ENCODE results near the gene CRACDL.

CRACDL gene

GRCh38 chr2:98849113-98849512 is 86.9 kb downstream of the CRACDL start:
- DNase-seq, result no peak

GRCh38 chr2:98847853-98848252 is 88.2 kb downstream of the CRACDL start:
- no peak for DNase-seq

GRCh38 chr2:98846041-98846440 is 90.0 kb downstream of the CRACDL start:
- DNase-seq, result no peak

DNA sequence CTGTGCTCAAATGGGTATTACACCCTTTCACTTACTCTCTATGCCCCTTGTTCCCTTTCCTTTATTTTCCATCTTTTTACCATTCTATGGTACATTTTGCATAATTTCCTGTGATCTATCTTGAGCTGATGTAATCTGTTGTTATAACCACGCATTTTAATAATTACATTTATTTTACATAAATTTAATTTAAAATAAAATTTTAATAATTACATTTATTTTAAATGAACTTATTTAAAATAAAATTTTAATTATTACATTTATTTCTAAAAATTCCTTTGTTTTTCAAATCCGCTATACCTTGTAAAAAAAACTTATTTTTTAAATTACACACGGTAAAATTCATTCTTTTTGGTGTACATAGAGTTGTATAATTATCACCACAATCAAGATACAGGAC is 93.9 kb downstream of the CRACDL start:
- no peak for DNase-seq

DNA sequence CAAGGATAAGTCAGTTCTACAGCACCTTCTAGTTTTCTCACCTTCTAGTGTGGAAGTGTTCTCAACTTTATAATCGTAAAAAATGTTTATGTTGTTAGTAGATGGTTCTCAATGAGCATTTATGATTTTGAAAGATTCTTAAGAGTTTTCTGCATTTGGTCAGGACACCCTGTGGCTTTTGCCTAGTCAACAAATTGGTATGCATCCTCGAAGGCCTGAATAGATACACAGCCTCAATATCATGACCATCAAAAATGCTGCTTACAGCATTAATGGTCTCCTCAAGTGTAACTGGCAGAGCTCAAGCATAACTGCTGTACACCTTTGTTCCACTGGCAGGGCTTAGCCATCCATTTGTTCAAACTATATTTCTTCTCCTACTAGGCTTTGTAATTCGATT is 96.7 kb downstream of the CRACDL start:
- DNase-seq, result peak; percentile 71

DNA sequence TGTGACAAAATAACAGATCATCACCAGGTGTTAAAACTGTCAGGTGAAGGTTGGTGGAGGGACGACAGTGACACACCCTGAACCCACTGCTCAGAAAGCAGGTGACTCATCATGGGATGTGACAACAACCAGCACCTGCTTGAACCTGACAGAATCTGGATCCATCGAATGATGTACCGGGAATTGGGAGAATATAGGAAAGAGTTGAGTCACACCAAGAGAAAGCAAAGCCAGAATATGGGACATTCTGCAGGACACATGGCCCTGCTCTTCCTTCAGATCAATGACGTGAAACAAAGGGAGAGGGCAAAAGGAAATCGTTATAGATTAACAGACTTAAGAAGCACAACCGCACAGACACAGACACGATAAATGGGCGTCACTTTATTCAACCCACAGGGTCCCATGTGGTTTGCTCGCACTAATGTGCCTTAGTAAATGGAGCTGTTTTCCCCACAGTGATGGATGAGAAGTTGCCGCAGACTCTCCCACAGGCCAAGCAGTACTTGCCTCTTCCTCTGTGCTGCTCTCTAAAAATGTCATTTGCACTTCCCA is 100.1 kb downstream of the CRACDL start:
- DNase-seq, result no peak

DNA sequence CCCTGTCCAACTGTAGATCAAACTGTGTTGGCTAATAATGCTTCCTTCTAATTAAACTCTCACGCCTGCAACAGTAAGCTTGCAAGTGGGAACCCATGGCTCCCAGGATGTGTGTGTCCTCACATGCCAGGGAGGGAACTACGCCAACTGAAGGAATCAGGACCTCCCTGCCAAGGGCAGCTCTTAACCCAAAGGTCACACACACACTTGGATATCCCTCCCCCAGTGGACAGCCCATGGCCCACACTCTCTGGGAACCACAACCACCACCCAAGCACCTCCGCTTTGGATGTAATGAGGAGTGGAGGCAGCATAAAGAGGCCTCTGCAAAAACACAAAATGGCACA is 102.1 kb downstream of the CRACDL start:
- DNase-seq, result no peak

- DNase-seq, result no peak
Measured at GRCh38 chr2:98833172-98833916, 102.7 kb downstream of the CRACDL start.

DNA sequence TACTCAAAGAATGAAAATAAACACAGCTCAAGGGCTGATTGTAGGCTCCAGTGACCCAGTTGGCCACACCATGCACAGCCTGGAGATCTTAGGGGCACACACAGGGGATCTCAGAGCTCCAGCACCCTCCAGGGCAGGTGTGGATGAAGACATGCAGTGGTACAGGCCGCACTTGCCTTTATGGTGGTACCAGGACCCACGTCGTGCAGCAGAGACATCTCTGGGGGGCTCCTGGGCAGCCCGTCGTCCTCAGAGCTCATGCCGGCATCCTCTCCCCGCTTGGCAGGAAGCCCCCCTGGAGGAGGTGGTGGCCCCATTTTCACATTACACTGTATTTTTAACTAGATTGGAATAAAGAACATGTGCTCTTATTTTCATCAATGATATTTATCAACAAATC is 103.9 kb downstream of the CRACDL start:
- no peak for DNase-seq

DNA sequence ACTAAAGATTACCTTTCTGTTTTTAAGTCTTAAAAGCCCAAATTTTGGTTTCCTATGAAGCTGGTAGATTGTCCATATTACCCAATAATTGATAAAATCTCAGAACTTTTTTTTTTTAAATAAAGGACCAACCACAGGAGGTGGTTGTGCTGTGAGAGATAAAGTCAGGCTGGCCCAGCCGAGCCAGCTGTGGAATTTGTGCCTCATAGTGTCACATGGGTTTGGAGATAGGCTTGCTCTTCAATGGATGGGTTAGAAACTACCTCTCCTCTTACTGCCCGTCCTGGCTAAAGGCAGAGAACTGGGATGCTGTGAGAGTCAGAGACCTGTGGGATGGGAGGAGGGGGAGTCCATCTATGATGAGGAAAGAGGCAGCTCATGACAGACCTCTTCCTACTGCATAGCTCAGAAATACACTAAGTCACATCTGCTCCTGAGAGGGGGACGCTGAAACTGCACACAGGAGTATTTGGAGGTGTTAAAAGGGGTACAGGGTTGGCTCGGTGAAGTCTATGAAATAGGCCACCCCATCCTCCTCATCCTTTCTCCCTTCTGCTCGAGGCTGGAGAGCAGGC is 105.4 kb downstream of the CRACDL start:
- DNase-seq, result no peak

GRCh38 chr2:98829581-98830270 is 106.3 kb downstream of the CRACDL start:
- DNase-seq, result no peak

- DNase-seq, result no peak
Measured at GRCh38 chr2:98828793-98829371, 107.1 kb downstream of the CRACDL start.

DNA sequence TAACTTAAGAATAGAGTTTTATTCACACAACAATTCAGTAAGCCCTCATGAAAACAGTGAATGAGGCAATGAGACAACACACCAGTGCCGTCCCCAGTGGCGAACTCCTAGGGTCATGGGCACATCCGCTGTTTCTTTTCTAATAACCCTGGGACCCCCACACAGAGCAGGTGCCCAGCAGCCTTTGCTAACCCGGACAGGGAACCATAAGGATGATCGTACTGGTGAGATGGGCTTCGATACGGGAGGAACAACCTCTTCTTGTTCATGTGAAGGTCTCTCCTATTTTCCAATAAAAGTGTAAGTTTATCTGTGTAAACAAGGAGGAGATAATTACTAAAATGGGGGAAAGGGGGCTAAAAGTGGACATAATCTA is 107.7 kb downstream of the CRACDL start:
- DNase-seq, result no peak

GRCh38 chr2:98827625-98828368 is 108.2 kb downstream of the CRACDL start:
- no peak for DNase-seq

- no peak for DNase-seq
Measured at GRCh38 chr2:98826856-98827255, 109.2 kb downstream of the CRACDL start.

DNA sequence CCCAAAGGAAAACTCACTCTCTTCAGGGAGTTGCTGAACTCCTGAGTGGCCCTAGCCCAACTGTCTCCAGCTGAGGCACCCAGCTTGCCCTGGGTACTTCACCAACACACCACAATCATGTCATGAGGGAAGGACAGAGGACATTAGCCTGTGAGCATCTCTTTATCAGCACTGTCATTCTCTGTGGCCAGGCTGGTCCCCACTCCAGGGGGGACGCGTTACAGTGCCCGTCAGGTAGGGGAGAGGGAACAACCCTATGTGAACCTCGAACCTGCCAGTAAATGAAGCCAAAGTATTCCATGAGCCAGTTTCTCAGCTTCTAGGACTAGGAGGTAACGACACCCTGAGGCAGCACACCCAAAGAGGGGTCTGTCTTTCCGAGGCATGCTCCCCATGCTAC is 110.2 kb downstream of the CRACDL start:
- no peak for DNase-seq

DNA sequence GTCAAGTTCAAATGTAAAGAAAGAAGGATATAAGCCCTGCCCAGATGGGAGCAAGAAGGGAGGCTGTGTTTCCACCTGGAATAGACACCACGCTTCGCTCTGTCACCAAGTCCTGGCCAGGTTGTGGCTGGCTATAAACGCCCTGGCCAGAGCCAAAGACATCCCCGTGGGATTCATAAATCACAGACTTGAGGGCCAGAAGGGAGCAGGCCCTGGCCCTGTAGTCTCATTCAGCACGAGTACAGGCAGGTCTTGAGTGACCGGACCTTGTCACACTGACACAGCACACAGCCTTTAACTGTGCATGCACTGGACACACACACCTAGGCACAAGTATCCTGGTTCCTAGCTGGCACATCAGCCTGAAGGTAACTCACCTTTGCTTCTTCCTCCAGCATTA is 110.6 kb downstream of the CRACDL start:
- no peak for DNase-seq

DNA sequence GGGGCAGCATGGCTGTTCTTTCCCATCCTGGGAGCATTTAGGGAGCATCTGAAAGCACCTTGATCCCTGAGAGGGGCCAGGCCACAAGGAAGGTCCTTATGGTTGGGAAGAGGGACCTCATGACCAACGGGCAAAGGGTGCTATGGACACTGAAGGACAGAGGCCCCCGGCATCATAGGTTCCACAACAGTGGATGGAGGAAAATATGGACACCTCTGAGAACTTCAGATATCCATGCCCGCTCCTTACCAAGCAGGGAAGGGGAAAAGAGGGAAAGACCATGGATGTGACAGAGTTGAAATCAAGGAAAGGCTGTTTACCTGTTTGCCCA is 111.0 kb downstream of the CRACDL start:
- no peak for DNase-seq

- no peak for DNase-seq
Measured at GRCh38 chr2:98824256-98825019, 111.6 kb downstream of the CRACDL start.

DNA sequence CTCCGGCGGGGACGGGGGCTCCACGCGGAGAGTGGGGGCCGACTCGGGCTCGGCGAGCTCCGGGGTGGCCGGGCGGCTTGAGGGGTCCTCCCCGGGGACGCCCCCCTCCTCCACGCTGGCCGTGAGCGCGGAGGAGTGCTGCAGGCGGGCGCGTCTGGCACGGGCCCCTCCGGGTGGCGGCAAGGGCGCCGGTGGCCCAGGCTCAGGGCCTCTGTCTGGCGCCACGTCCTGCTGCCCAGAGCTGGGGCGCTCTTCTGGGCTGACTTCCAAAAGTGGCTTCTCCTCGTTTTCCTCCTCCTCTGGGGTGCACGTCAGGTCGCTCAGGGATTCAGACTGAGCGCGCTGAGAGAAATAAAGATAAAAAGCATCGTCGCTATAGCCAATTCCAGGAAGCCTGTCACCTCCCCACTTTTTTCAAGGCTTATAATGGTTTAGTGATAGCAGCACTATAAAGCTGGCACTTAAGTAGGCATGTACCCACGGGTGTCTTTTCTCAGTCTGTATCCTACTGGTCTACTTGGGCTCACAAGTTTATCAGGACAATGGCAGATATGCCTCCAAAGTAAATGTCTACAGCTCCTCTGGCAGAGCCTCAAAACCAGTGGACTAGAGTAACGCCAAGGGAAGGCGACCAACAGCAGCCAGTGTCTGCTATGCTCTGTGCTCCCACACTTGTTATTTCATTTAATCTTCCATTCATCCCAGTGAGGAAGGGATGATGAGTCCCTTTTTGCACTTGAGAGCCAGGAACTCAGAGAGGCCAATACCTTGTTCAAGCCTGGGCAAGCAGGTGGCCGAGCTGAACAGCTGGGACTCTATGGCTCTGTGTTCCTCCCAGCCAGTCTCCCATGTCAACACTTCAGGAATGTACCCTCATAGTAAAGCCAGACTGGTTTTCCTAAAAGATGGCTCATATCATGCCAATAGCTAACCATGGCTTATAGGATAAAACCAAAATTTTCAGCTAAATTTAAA is 112.5 kb downstream of the CRACDL start:
- no peak for DNase-seq

Measured in HCEC 1CT (cell line).